A549 (cell line): Measurements from ENCODE around the gene PELI3. TPM values are rescaled to one million over a fixed set of nuclear protein-coding genes. Genes with fewer than 3 reads are reported as not detected.

ENCODE experiments used
- ATAC-seq, 2 experiments: fragments of 200-7000 bp in 1 of 2; fragments of >200 bp in 1 of 2; cut with Nextera tagmentation in 1 of 2; cut with Tn5 transposase in 1 of 2; 3 replicates each; pipeline versions ENCODE4 v1.8.0 to v1.9.1; 2018 to 2020; ENCODE audit warnings: mild to moderate bottlenecking in 1 of 2, moderate library complexity in 1 of 2
- CTCF ChIA-PET: fragments of 300-600 bp; sonication (Branson Sonifier 250); formaldehyde crosslinking; extraction: SDS; loops from one replicate; lab custom pipeline; 2021; ENCODE audit warnings: antibody characterized with exemption, inconsistent platforms; lab: Yijun Ruan, JAX
- POLR2A ChIA-PET: fragments of 350-600 bp; formaldehyde crosslinking; extraction: SDS; loops from one replicate; lab custom pipeline; 2021; ENCODE audit warnings: antibody characterized with exemption, inconsistent platforms; lab: Yijun Ruan, JAX
- DNase-seq, 2 experiments: peaks; one replicate each; pipeline versions ENCODE4 v3.0.0 to v3.0.0-alpha.2; 2011 to 2016; ENCODE audit warnings: low read depth in 1 of 2, low spot score in 1 of 2
- FAIRE-seq: peaks from 2 replicates; lab custom pipeline; 2011; peaks lifted over from hg19 to GRCh38; lab: Jason Lieb, UNC
- H3K27ac ChIP-seq, 2 experiments: fragments of >200 bp; sonication (Bioruptor Twin); formaldehyde crosslinking; 3 replicates each; pipeline ENCODE4 v1.5.1; 2016 to 2017
- H3K4me1 ChIP-seq: fragments of >200 bp; sonication (Bioruptor Twin); formaldehyde crosslinking; 3 replicates; pipeline ENCODE4 v1.6.1; 2016
- H3K4me2 ChIP-seq: fragments of >200 bp; sonication (Bioruptor Twin); formaldehyde crosslinking; 3 replicates; pipeline ENCODE4 v1.6.1; 2016
- H3K4me3 ChIP-seq: fragments of >200 bp; sonication (Bioruptor Twin); formaldehyde crosslinking; 3 replicates; pipeline ENCODE4 v1.5.1; 2016
- H3K9me3 ChIP-seq: fragments of >200 bp; sonication (Bioruptor Twin); formaldehyde crosslinking; 3 replicates; pipeline ENCODE4 v1.6.1; 2016
- ATOH8 ChIP-seq: fragments of 250-450 bp; sonication (Bioruptor Pico); IDR thresholded peaks from 2 replicates; pipeline ENCODE4 v1.5.0; 2020; ENCODE audit warnings: low read depth, mild to moderate bottlenecking, moderate library complexity
- BCL3 ChIP-seq: fragments of >200 bp; sonication (Bioruptor Twin); formaldehyde crosslinking; IDR thresholded peaks from 3 replicates; pipeline ENCODE4 v1.6.1; 2016
- BHLHE40 ChIP-seq: IDR thresholded peaks from 2 replicates; pipeline ENCODE4 v1.6.1; 2012; ENCODE audit warnings: low read depth, low read length, inconsistent platforms
- CBX8 ChIP-seq: fragments of 200-600 bp; sonication (generic); IDR thresholded peaks from 2 replicates; pipeline ENCODE4 v1.6.1; 2016
- CEBPB ChIP-seq, 2 experiments: fragments of >200 bp in 1 of 2; sonication (Bioruptor Twin) in 1 of 2; formaldehyde crosslinking in 1 of 2; IDR thresholded peaks; 2 replicates each; pipeline ENCODE4 v1.6.1; 2012 to 2016
- CHD4 ChIP-seq: fragments of 200-600 bp; sonication (generic); IDR thresholded peaks from 2 replicates; pipeline ENCODE4 v1.6.1; 2016; ENCODE audit warnings: antibody characterized with exemption, mild to moderate bottlenecking, borderline replicate concordance
- EHF ChIP-seq: fragments of 250-450 bp; sonication (Bioruptor Pico); IDR thresholded peaks from 2 replicates; pipeline ENCODE4 v1.5.0; 2020; ENCODE audit warnings: mild to moderate bottlenecking
- EHMT2 ChIP-seq: fragments of 200-600 bp; sonication (generic); IDR thresholded peaks from 2 replicates; pipeline ENCODE4 v1.6.1; 2016; ENCODE audit warnings: antibody characterized with exemption, low read depth, mild to moderate bottlenecking, moderate library complexity
- ELK1 ChIP-seq: fragments of 150-350 bp; IDR thresholded peaks from 2 replicates; pipeline ENCODE4 v1.6.1; 2014; ENCODE audit warnings: low read depth, mild to moderate bottlenecking, low read length
- ESRRA ChIP-seq: fragments of 150-350 bp; IDR thresholded peaks from 2 replicates; pipeline ENCODE4 v1.6.1; 2014; ENCODE audit warnings: mild to moderate bottlenecking, low read length, borderline replicate concordance
- FOSB ChIP-seq: fragments of 250-450 bp; sonication (Bioruptor Pico); IDR thresholded peaks from 2 replicates; pipeline ENCODE4 v1.5.0; 2020; ENCODE audit warnings: mild to moderate bottlenecking, moderate library complexity
- FOSL2 ChIP-seq, 2 experiments: fragments of 450-650 bp in 1 of 2; fragments of >200 bp in 1 of 2; sonication (Bioruptor Twin) in 1 of 2; formaldehyde crosslinking; IDR thresholded peaks; 2 replicates each; pipeline versions ENCODE4 v1.5.0 to v1.6.1; 2016 to 2020; ENCODE audit warnings: mild to moderate bottlenecking in 1 of 2, moderate library complexity in 1 of 2
- HDAC2 ChIP-seq: fragments of 200-600 bp; sonication (generic); IDR thresholded peaks from 2 replicates; pipeline ENCODE4 v1.6.1; 2016
- HES2 ChIP-seq: fragments of >200 bp; sonication (Bioruptor Twin); formaldehyde crosslinking; IDR thresholded peaks from 2 replicates; pipeline ENCODE4 v1.6.1; 2016
- HOXB13 ChIP-seq: fragments of 250-450 bp; sonication (Bioruptor Pico); IDR thresholded peaks from 2 replicates; pipeline ENCODE4 v1.5.0; 2020; ENCODE audit warnings: low read depth, mild to moderate bottlenecking, moderate library complexity
- HOXB5 ChIP-seq: fragments of 250-450 bp; sonication (Bioruptor Pico); IDR thresholded peaks from 2 replicates; pipeline ENCODE4 v1.5.0; 2020; ENCODE audit warnings: mild to moderate bottlenecking, moderate library complexity
- JUN ChIP-seq, 2 experiments: fragments of >200 bp; sonication (Bioruptor Twin); formaldehyde crosslinking; IDR thresholded peaks; 2 replicates in 1 of 2; 3 replicates in 1 of 2; pipeline ENCODE4 v1.6.1; 2016 to 2017
- KDM1A ChIP-seq: fragments of 200-600 bp; sonication (generic); IDR thresholded peaks from 2 replicates; pipeline ENCODE4 v1.6.1; 2016; ENCODE audit warnings: low read depth, mild to moderate bottlenecking
- KDM5A ChIP-seq: fragments of 200-600 bp; sonication (generic); IDR thresholded peaks from 2 replicates; pipeline ENCODE4 v1.6.1; 2016; ENCODE audit warnings: antibody characterized with exemption, mild to moderate bottlenecking
- MAFK ChIP-seq: fragments of 450-650 bp; IDR thresholded peaks from 2 replicates; pipeline ENCODE4 v1.6.1; 2014; ENCODE audit not compliant: partially characterized antibody
- MAX ChIP-seq: IDR thresholded peaks from 2 replicates; pipeline ENCODE4 v1.6.1; 2012
- NFE2L2 ChIP-seq: fragments of 150-350 bp; conservative IDR thresholded peaks from 2 replicates; pipeline ENCODE4 v1.6.1; 2014; ENCODE audit warnings: low read length
- NPAS2 ChIP-seq: fragments of 250-450 bp; sonication (Bioruptor Pico); IDR thresholded peaks from 2 replicates; pipeline ENCODE4 v1.8.0; 2022; ENCODE audit warnings: mild to moderate bottlenecking, moderate library complexity, borderline replicate concordance
- RAD21 ChIP-seq, 2 experiments: fragments of >200 bp in 1 of 2; sonication (Bioruptor Twin) in 1 of 2; formaldehyde crosslinking in 1 of 2; IDR thresholded peaks in 1 of 2; conservative IDR thresholded peaks in 1 of 2; 2 replicates in 1 of 2; 3 replicates in 1 of 2; pipeline ENCODE4 v1.6.1; 2012 to 2018; ENCODE audit warnings: inconsistent platforms in 1 of 2
- RCOR1 ChIP-seq: fragments of 150-350 bp; IDR thresholded peaks from 2 replicates; pipeline ENCODE4 v1.6.1; 2014; ENCODE audit warnings: antibody characterized with exemption, low read length, low read depth
- RNF2 ChIP-seq: fragments of 200-600 bp; sonication (generic); IDR thresholded peaks from 2 replicates; pipeline ENCODE4 v1.6.1; 2016; ENCODE audit warnings: low read depth, mild to moderate bottlenecking, antibody characterized with exemption, moderate library complexity, borderline replicate concordance
- TFCP2L1 ChIP-seq: fragments of 250-450 bp; sonication (Bioruptor Pico); IDR thresholded peaks from 2 replicates; pipeline ENCODE4 v1.5.0; 2021; ENCODE audit warnings: mild to moderate bottlenecking
- TP53 ChIP-seq: fragments of 250-450 bp; sonication (Bioruptor Pico); IDR thresholded peaks from 2 replicates; pipeline ENCODE4 v1.5.0; 2021; ENCODE audit warnings: mild to moderate bottlenecking, moderate library complexity
- USF2 ChIP-seq: fragments of 450-650 bp; IDR thresholded peaks from 2 replicates; pipeline ENCODE4 v1.6.1; 2014; ENCODE audit warnings: antibody characterized with exemption
- ZNF302 ChIP-seq: fragments of 250-450 bp; sonication (Bioruptor Pico); IDR thresholded peaks from 2 replicates; pipeline ENCODE4 v1.9.0; 2021; ENCODE audit warnings: inconsistent platforms, mild to moderate bottlenecking, moderate library complexity
- WGBS: methylation state at CpG from one replicate; pipeline ENCODE4 v1.1.6; 2017; ENCODE audit errors: missing lambda C conversion rate; 5-methylcytosine and 5-hydroxymethylcytosine counted together
- polyA plus RNA-seq, 4 experiments: library from polyadenylated mRNA; depleted of rRNA in 3 of 4; stranded (reverse); fragments of >200 nt; fragmentation: RNase III in 1 of 4; extraction: RNeasy Plus Mini Kit Qiagen cat#74134 plus additional on column Dnase treatment in 1 of 4; gene quantifications; 2 replicates in 3 of 4; 3 replicates in 1 of 4; pipeline ENCODE4 v1.2.3, GENCODE V29; 2011 to 2017

Gene PELI3
- polyA plus RNA-seq, 2 of the 4 experiments (the other 2 are of a cell fraction): 2.3 to 5.7 TPM

GRCh38 chr11:66437979-66438503, 28.7 kb upstream of the PELI3 start:
- Histone ChIP-seq H3K27ac (peak overlapping the region; percentile 79 to 92), H3K9me3 (no peaks in the 10 kb centered on the region), H3K4me1 (peaks cover 9% of the 10 kb centered on the region), H3K4me2 (peak overlapping the region; percentile 83), H3K4me3 (peak overlapping the region; percentile 69)
- DNase-seq (no peak), ATAC-seq (peak in 1 of 2 experiments; percentile 4; a peak in 1 of 6 replicates), FAIRE-seq (no peak)
- TF ChIP-seq ZNF302 (CRISPR knock-in tag): no peak
- no peak for TF ChIP-seq HOXB5 (CRISPR knock-in tag)
- TF ChIP-seq TP53 (CRISPR knock-in tag): no peak
- WGBS: 21% methylated on average over 12 of the region's 12 CpGs
- POLR2A ChIA-PET: interaction anchor here (1.2 to 1.9 kb wide), 6 partner anchors 28 to 241 kb away, joined by 4 to 22 read pairs (median 7); partner anchors contain the start of genes DPP3, PELI3, RBM14 and RBM4B
- CTCF ChIA-PET: interaction anchor here (0.6 to 48.5 kb wide), 14 partner anchors 11 to 448 kb away, joined by 3 to 1614 read pairs (median 4); partner anchors contain the start of genes DPP3, NPAS4, RBM4B and ZDHHC24

GRCh38 chr11:66438504-66439466, 27.9 kb upstream of the PELI3 start, which contains the start of gene MRPL11:
MRPL11 (minus strand) TSS chr11:66438848; CDS start chr11:66438754, 94 bp downstream.
- WGBS: 4% methylated on average over 26 of the region's 45 CpGs
- ChIA-PET POLR2A (interaction anchor here (1.1 to 1.9 kb wide), 8 partner anchors 17 to 240 kb away, joined by 3 to 22 read pairs (median 6); partner anchors contain the start of genes DPP3, PELI3, RBM14 and RBM4B), CTCF (interaction anchor here (0.6 to 48.5 kb wide), 27 partner anchors 10 to 513 kb away, joined by 3 to 1614 read pairs (median 3); partner anchors contain the start of genes DPP3, NPAS4, RBM4B and ZDHHC24)
- Histone ChIP-seq H3K4me3 (peak within 1 kb of the TSS; percentile 69), H3K4me1 (peaks cover 15% of the 10 kb centered on the region), H3K9me3 (no peaks in the 10 kb centered on the region), H3K27ac (peak within 1 kb of the TSS; percentile 79 to 92), H3K4me2 (peak within 1 kb of the TSS; percentile 83)
- FAIRE-seq: peak; percentile 91
- peak; percentile 95 to 97 for ATAC-seq
- DNase-seq: peak; percentile 94 to 98
- TF ChIP-seq MAFK: no peak
- TF ChIP-seq RCOR1: no peak
- TF ChIP-seq FOSB (CRISPR knock-in tag): no peak
- no peak for TF ChIP-seq TP53 (CRISPR knock-in tag)
- TF ChIP-seq EHF (CRISPR knock-in tag): no peak
- no peak for TF ChIP-seq ZNF302 (CRISPR knock-in tag)
- TF ChIP-seq KDM5A: peak; percentile 98
- TF ChIP-seq RAD21 (conservative IDR thresholded peaks at IDR 0.05 in 1 of 2, IDR thresholded peaks at IDR 0.05 in 1 of 2): peak; percentile 41 to 54; a peak in 4 of 5 replicates
- TF ChIP-seq CEBPB (IDR thresholded peaks at IDR 0.05): no peak
- TF ChIP-seq MAX: peak; percentile 71
- TF ChIP-seq CHD4: no peak
- TF ChIP-seq ELK1: no peak
- no peak for TF ChIP-seq USF2
- no peak for TF ChIP-seq ESRRA
- no peak for TF ChIP-seq FOSL2 (IDR thresholded peaks at IDR 0.05)
- TF ChIP-seq FOSL2 (CRISPR knock-in tag; IDR thresholded peaks at IDR 0.05): no peak
- TF ChIP-seq HES2: no peak
- TF ChIP-seq HDAC2: peak; percentile 79; the same call in 1 of the 2 replicates
- no peak for TF ChIP-seq HOXB13 (CRISPR knock-in tag)
- TF ChIP-seq ATOH8: no peak
- no peak for TF ChIP-seq TFCP2L1
- TF ChIP-seq JUN (IDR thresholded peaks at IDR 0.05): peak; percentile 97 to 98
- no peak for TF ChIP-seq RNF2
- TF ChIP-seq NFE2L2: no peak
- TF ChIP-seq KDM1A: no peak
- no peak for TF ChIP-seq BHLHE40
- no peak for TF ChIP-seq NPAS2
- no peak for TF ChIP-seq CBX8
- no peak for TF ChIP-seq EHMT2
- TF ChIP-seq BCL3: 0 out of 3 replicates have a peak, but pooled peaks have one; percentile 45
